IMR-90 (cell line): Measurements from ENCODE around the gene TPCN1. TPM values are rescaled to one million over a fixed set of nuclear protein-coding genes. Genes with fewer than 3 reads are reported as not detected.

Experiments
- ATAC-seq: fragments of 200-7000 bp; cut with Tn5 transposase; 2 replicates; pipeline ENCODE4 v1.9.1; 2020; ENCODE audit warnings: low read depth, mild to moderate bottlenecking, moderate library complexity
- BruUV-seq: library from RNA; stranded (reverse); fragments of 400-500 nt; replicated peaks from 2 replicates; lab custom pipeline; 2021; lab: Mats Ljungman, UMichigan
- CTCF ChIA-PET: fragments of 300-600 bp; formaldehyde crosslinking; extraction: SDS; loops from one replicate; lab custom pipeline; 2021; ENCODE audit warnings: antibody characterized with exemption; lab: Yijun Ruan, JAX
- POLR2A ChIA-PET: fragments of 300-600 bp; sonication (Branson Sonifier 250); formaldehyde crosslinking; loops from one replicate; lab custom pipeline; 2022; ENCODE audit warnings: antibody characterized with exemption; ENCODE audit not compliant: unreplicated experiment; lab: Charles Lee
- DNase-seq: peaks from one replicate; pipeline ENCODE4 v3.0.0; 2013
- H2AFZ ChIP-seq: replicated peaks from 2 replicates; pipeline ENCODE3; 2013; ENCODE audit warnings: low read length, mild to moderate bottlenecking; ENCODE audit not compliant: poor library complexity
- H2AK5ac ChIP-seq: 2 replicates; pipeline ENCODE4 v1.6.1; 2013; ENCODE audit warnings: low read depth, low read length, inconsistent platforms
- H2AK9ac ChIP-seq: replicated peaks from 2 replicates; pipeline ENCODE3; 2013; ENCODE audit warnings: mild to moderate bottlenecking, low read depth, low read length, moderate library complexity; ENCODE audit not compliant: poor library complexity
- H2BK120ac ChIP-seq: 2 replicates; pipeline ENCODE4 v1.6.1; 2013; ENCODE audit warnings: low read depth, low read length, inconsistent platforms
- H2BK15ac ChIP-seq: 3 replicates; pipeline ENCODE4 v1.6.1; 2013; ENCODE audit warnings: low read depth, low read length, inconsistent platforms
- H2BK20ac ChIP-seq: 2 replicates; pipeline ENCODE4 v1.6.1; 2013; ENCODE audit warnings: low read depth, mild to moderate bottlenecking, inconsistent platforms, low read length, moderate library complexity
- H2BK5ac ChIP-seq: 2 replicates; pipeline ENCODE4 v1.6.1; 2013; ENCODE audit warnings: mild to moderate bottlenecking, low read depth, low read length, inconsistent platforms; ENCODE audit not compliant: poor library complexity, severe bottlenecking
- H3K14ac ChIP-seq: replicated peaks from 2 replicates; pipeline ENCODE4 v1.6.1; 2013; ENCODE audit warnings: low read depth, low read length, inconsistent platforms
- H3K18ac ChIP-seq: 2 replicates; pipeline ENCODE4 v1.6.1; 2013; ENCODE audit warnings: low read depth, low read length, control low read depth
- H3K23ac ChIP-seq: 2 replicates; pipeline ENCODE4 v1.6.1; 2013; ENCODE audit warnings: low read depth, low read length, inconsistent platforms
- H3K27ac ChIP-seq: 2 replicates; pipeline ENCODE4 v1.5.1; 2013; ENCODE audit warnings: mild to moderate bottlenecking, control low read depth, low read length; ENCODE audit not compliant: insufficient read depth
- H3K27me3 ChIP-seq: 2 replicates; pipeline ENCODE4 v1.6.1; 2013; ENCODE audit warnings: low read length; ENCODE audit not compliant: control insufficient read depth, insufficient read depth
- H3K36me3 ChIP-seq: 2 replicates; pipeline ENCODE4 v1.6.1; 2013; ENCODE audit warnings: low read length, mixed read lengths; ENCODE audit not compliant: control insufficient read depth, insufficient read depth
- H3K4ac ChIP-seq: 2 replicates; pipeline ENCODE4 v1.6.1; 2013; ENCODE audit warnings: low read depth, low read length, inconsistent platforms
- H3K4me1 ChIP-seq: 2 replicates; pipeline ENCODE4 v1.6.1; 2013; ENCODE audit warnings: low read length, mixed read lengths; ENCODE audit not compliant: control insufficient read depth, insufficient read depth
- H3K4me2 ChIP-seq: 2 replicates; pipeline ENCODE4 v1.6.1; 2013; ENCODE audit warnings: low read depth, mild to moderate bottlenecking, control low read depth, low read length, moderate library complexity
- H3K4me3 ChIP-seq: 2 replicates; pipeline ENCODE4 v1.5.1; 2013; ENCODE audit warnings: low read depth, mild to moderate bottlenecking, control low read depth, low read length, moderate library complexity; ENCODE audit not compliant: insufficient read depth
- H3K56ac ChIP-seq: 2 replicates; pipeline ENCODE4 v1.6.1; 2013; ENCODE audit warnings: low read length, inconsistent platforms; ENCODE audit not compliant: insufficient read depth; ENCODE audit errors: extremely low read depth
- H3K79me1 ChIP-seq, 2 experiments: 2 replicates each; pipeline ENCODE4 v1.6.1; 2013; ENCODE audit warnings: low read length in 2 of 2, inconsistent platforms in 1 of 2, low read depth in 1 of 2
- H3K9ac ChIP-seq: 2 replicates; pipeline ENCODE4 v1.6.1; 2013; ENCODE audit warnings: low read depth, low read length, control low read depth
- H3K9me1 ChIP-seq: 2 replicates; pipeline ENCODE4 v1.6.1; 2013; ENCODE audit warnings: low read length, inconsistent platforms; ENCODE audit not compliant: insufficient read depth
- H3K9me3 ChIP-seq: 2 replicates; pipeline ENCODE4 v1.6.1; 2013; ENCODE audit warnings: low read length; ENCODE audit not compliant: control insufficient read depth, insufficient read depth
- H4K20me1 ChIP-seq: 2 replicates; pipeline ENCODE4 v1.6.1; 2013; ENCODE audit warnings: low read length, inconsistent platforms; ENCODE audit not compliant: insufficient read depth
- H4K5ac ChIP-seq: 2 replicates; pipeline ENCODE4 v1.6.1; 2013; ENCODE audit warnings: mild to moderate bottlenecking, low read depth, low read length, control low read depth
- H4K8ac ChIP-seq, 2 experiments: 2 replicates each; pipeline ENCODE4 v1.6.1; 2013; ENCODE audit warnings: low read depth in 2 of 2, low read length in 2 of 2, control low read depth in 1 of 2, inconsistent platforms in 1 of 2
- H4K91ac ChIP-seq: 2 replicates; pipeline ENCODE4 v1.6.1; 2013; ENCODE audit warnings: low read depth, low read length, inconsistent platforms; ENCODE audit not compliant: insufficient read depth
- BHLHE40 ChIP-seq: fragments of 150-350 bp; IDR thresholded peaks from 2 replicates; pipeline ENCODE4 v1.6.1; 2016; ENCODE audit warnings: mild to moderate bottlenecking, low read depth, low read length
- CEBPB ChIP-seq: IDR thresholded peaks from 2 replicates; pipeline ENCODE4 v1.6.1; 2012; ENCODE audit warnings: low read depth, low read length, improper control_type of control experiment
- CHD1 ChIP-seq: IDR thresholded peaks from 2 replicates; pipeline ENCODE4 v1.6.1; 2012; ENCODE audit warnings: low read depth, low read length, improper control_type of control experiment
- ELK1 ChIP-seq: fragments of 150-350 bp; IDR thresholded peaks from 2 replicates; pipeline ENCODE4 v1.6.1; 2016; ENCODE audit warnings: low read depth, mild to moderate bottlenecking, low read length, moderate library complexity, borderline replicate concordance
- FOS ChIP-seq: fragments of 150-350 bp; IDR thresholded peaks from 2 replicates; pipeline ENCODE4 v1.6.1; 2016; ENCODE audit warnings: low read depth, low read length
- MAZ ChIP-seq: IDR thresholded peaks from 2 replicates; pipeline ENCODE4 v1.6.1; 2012; ENCODE audit warnings: low read depth, mild to moderate bottlenecking, low read length, improper control_type of control experiment, moderate library complexity, borderline replicate concordance
- MXI1 ChIP-seq: IDR thresholded peaks from 2 replicates; pipeline ENCODE4 v1.6.1; 2012; ENCODE audit warnings: low read depth, mild to moderate bottlenecking, low read length, moderate library complexity, borderline replicate concordance
- NFE2L2 ChIP-seq: fragments of 150-350 bp; IDR thresholded peaks from 2 replicates; pipeline ENCODE4 v1.6.1; 2016; ENCODE audit warnings: low read depth, mild to moderate bottlenecking, low read length
- POLR2A ChIP-seq: IDR thresholded peaks from 2 replicates; pipeline ENCODE4 v1.6.1; 2012; ENCODE audit warnings: mild to moderate bottlenecking, low read depth, low read length
- RCOR1 ChIP-seq: IDR thresholded peaks from 2 replicates; pipeline ENCODE4 v1.6.1; 2012; ENCODE audit warnings: mild to moderate bottlenecking, low read length, improper control_type of control experiment; ENCODE audit not compliant: insufficient replicate concordance
- RFX5 ChIP-seq: IDR thresholded peaks from 2 replicates; pipeline ENCODE4 v1.8.0; 2012; ENCODE audit warnings: low read depth, mild to moderate bottlenecking, low read length, moderate library complexity
- SMC3 ChIP-seq: fragments of 150-350 bp; IDR thresholded peaks from 2 replicates; pipeline ENCODE4 v1.6.1; 2016; ENCODE audit warnings: low read depth, mild to moderate bottlenecking, antibody characterized with exemption, low read length, moderate library complexity
- USF2 ChIP-seq: fragments of 150-350 bp; IDR thresholded peaks from 2 replicates; pipeline ENCODE4 v1.6.1; 2017; ENCODE audit warnings: mild to moderate bottlenecking, antibody characterized with exemption, low read length, low read depth
- WGBS, 2 experiments: methylation state at CpG; one replicate each; pipeline versions ENCODE4 v1.1.5 to v1.1.7; 2013; ENCODE audit warnings: missing lambda C conversion rate in 2 of 2; ENCODE audit not compliant: insufficient read length in 1 of 2; ENCODE audit errors: extremely low coverage in 2 of 2; 5-methylcytosine and 5-hydroxymethylcytosine counted together
- dilution Hi-C: fragments of 300-500 bp; cut with HindIII; formaldehyde crosslinking; loops from one replicate; pipeline ENCODE4 v1.14.3; 2018; ENCODE audit warnings: low sequenced_read_pairs; ENCODE audit not compliant: unreplicated experiment
- in situ Hi-C: fragments of 300-500 bp; cut with MboI; formaldehyde crosslinking; loops from 3 replicates; pipeline ENCODE4 v1.14.3; 2019; ENCODE audit warnings: low sequenced_read_pairs, inconsistent platforms, mixed read lengths
- intact Hi-C: fragments of 100-400 bp; cut with micrococcal nuclease; formaldehyde crosslinking; loops from 2 replicates; pipeline ENCODE4 v1.10.0; 2022
- polyA plus RNA-seq, 3 experiments: library from polyadenylated mRNA; depleted of rRNA; stranded (reverse); fragments of >200 nt; gene quantifications; 2 replicates each; pipeline ENCODE4 v1.2.3, GENCODE V29; 2012; ENCODE audit warnings: low replicate concordance in 1 of 3
- total RNA-seq: library from RNA; depleted of rRNA; stranded (reverse); fragments of >200 nt; gene quantifications from 2 replicates; pipeline ENCODE4 v1.2.3, GENCODE V29; 2012
- TF ChIP-seq, protein P1 (sequence below): conservative IDR thresholded peaks from 2 replicates; pipeline ENCODE4 v1.5.1; 2012; ENCODE audit warnings: mild to moderate bottlenecking, low read depth, low read length, improper control_type of control experiment

TPCN1 gene
- total and polyA plus RNA-seq, 2 of the 4 experiments (the other 2 are of a cell fraction), result 2.0 to 13.2 TPM

DNA sequence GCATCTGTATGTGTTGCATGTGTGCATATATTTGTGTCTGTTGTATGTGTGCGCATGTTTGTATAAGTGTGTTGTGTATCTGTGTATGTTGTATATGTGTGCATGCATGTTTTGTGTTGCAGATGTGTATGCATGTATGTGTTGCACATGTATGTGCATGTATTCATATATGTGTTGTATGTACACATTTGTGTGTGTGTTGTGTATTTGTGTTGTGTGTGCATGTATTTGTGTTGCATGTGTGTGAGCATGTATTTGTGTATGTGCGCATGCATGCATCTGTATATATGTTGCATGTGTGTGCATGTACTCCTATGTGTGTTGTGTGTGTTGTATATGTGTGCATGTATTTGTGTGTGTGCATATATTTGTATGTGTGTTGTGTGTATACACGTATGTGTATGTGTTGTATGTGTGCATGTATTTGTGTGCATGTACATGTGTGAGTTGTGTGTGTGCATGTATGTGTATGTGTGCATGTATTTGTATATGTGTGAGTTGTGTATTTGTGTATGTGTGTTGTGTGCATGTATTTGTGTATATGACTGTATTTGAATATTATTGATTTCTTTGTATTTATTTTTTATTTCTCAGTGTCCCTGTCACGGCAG, 96.9 kb downstream of the TPCN1 start:
- POLR2A ChIA-PET, result no interaction called here
- dilution Hi-C loops, result no loop called here

More for the DNA sequence above, 96.9 kb downstream of the TPCN1 start:
- H3K9me1 ChIP-seq, result peaks cover 8% of the 10 kb centered on the region; the same call in 1 of the 2 replicates
- H4K91ac ChIP-seq, result no peak overlapping the region
- H3K27me3 ChIP-seq, result no peaks in the 10 kb centered on the region
- DNase-seq (no peak), ATAC-seq (no peak)
- H2BK20ac ChIP-seq, result no peak overlapping the region
- in situ Hi-C loops, result loop anchor here (10.0 kb wide), 1 partner anchor 597 kb away; no protein-coding TSS in a partner anchor
- peaks cover 11% of the 10 kb centered on the region for H3K36me3 ChIP-seq
- H3K4me1 ChIP-seq, result peaks cover 4% of the 10 kb centered on the region
- no peak overlapping the region for H3K18ac ChIP-seq
- no peak overlapping the region for H4K5ac ChIP-seq
- H2BK5ac ChIP-seq, result no peak overlapping the region
- H3K9me3 ChIP-seq, result peaks cover 2% of the 10 kb centered on the region; the same call in 1 of the 2 replicates
- no peak overlapping the region for H3K56ac ChIP-seq
- no peak overlapping the region for H2BK120ac ChIP-seq
- H4K20me1 ChIP-seq, result no peaks in the 10 kb centered on the region
- H3K4ac ChIP-seq, result no peak overlapping the region
- 97% methylated on average over 3 of the region's 4 CpGs; no CpG with 5 or more reads in 1 of the 2 experiments for WGBS, 2 experiments
- H2AFZ ChIP-seq, result no peak overlapping the region
- H3K14ac ChIP-seq, result no peak overlapping the region
- H3K4me2 ChIP-seq, result no peak overlapping the region
- no peak overlapping the region for H3K4me3 ChIP-seq
- H3K27ac ChIP-seq, result no peak overlapping the region
- no TSS peak for BruUV-seq
- CTCF ChIA-PET, result no interaction called here
- no peak overlapping the region for H3K9ac ChIP-seq
- TF ChIP-seq NFE2L2 (no peak), ELK1 (no peak), POLR2A (no peak), MAZ (no peak), BHLHE40 (no peak), CEBPB (no peak), USF2 (no peak), FOS (no peak), CHD1 (no peak), MXI1 (no peak), RFX5 (no peak), RCOR1 (no peak), SMC3 (no peak)
- TF ChIP-seq, protein P1, sequence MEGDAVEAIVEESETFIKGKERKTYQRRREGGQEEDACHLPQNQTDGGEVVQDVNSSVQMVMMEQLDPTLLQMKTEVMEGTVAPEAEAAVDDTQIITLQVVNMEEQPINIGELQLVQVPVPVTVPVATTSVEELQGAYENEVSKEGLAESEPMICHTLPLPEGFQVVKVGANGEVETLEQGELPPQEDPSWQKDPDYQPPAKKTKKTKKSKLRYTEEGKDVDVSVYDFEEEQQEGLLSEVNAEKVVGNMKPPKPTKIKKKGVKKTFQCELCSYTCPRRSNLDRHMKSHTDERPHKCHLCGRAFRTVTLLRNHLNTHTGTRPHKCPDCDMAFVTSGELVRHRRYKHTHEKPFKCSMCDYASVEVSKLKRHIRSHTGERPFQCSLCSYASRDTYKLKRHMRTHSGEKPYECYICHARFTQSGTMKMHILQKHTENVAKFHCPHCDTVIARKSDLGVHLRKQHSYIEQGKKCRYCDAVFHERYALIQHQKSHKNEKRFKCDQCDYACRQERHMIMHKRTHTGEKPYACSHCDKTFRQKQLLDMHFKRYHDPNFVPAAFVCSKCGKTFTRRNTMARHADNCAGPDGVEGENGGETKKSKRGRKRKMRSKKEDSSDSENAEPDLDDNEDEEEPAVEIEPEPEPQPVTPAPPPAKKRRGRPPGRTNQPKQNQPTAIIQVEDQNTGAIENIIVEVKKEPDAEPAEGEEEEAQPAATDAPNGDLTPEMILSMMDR, result no peak
- peaks cover 3 to 6% of the 10 kb centered on the region in 2 experiments; a peak in 2 of 4 replicates for H3K79me1 ChIP-seq
- H2AK9ac ChIP-seq, result no peak overlapping the region
- no peak overlapping the region for H2BK15ac ChIP-seq
- no peak overlapping the region for H4K8ac ChIP-seq
- no peak overlapping the region for H2AK5ac ChIP-seq
- H3K23ac ChIP-seq, result no peak overlapping the region
- intact Hi-C loops, result no loop called here
